IMR-90 (cell line): ENCODE data around the gene ITK. TPM values are rescaled to one million over a fixed set of nuclear protein-coding genes. Genes with fewer than 3 reads are reported as not detected.

ENCODE experiments used
- ATAC-seq: fragments of 200-7000 bp; cut with Tn5 transposase; 2 replicates; pipeline ENCODE4 v1.9.1; 2020; ENCODE audit warnings: low read depth, mild to moderate bottlenecking, moderate library complexity
- BruUV-seq: library from RNA; stranded (reverse); fragments of 400-500 nt; replicated peaks from 2 replicates; lab custom pipeline; 2021; lab: Mats Ljungman, UMichigan
- CTCF ChIA-PET: fragments of 300-600 bp; formaldehyde crosslinking; extraction: SDS; loops from one replicate; lab custom pipeline; 2021; ENCODE audit warnings: antibody characterized with exemption; lab: Yijun Ruan, JAX
- POLR2A ChIA-PET: fragments of 300-600 bp; sonication (Branson Sonifier 250); formaldehyde crosslinking; loops from one replicate; lab custom pipeline; 2022; ENCODE audit warnings: antibody characterized with exemption; ENCODE audit not compliant: unreplicated experiment; lab: Charles Lee
- DNase-seq: peaks from one replicate; pipeline ENCODE4 v3.0.0; 2013
- H2AFZ ChIP-seq: replicated peaks from 2 replicates; pipeline ENCODE3; 2013; ENCODE audit warnings: low read length, mild to moderate bottlenecking; ENCODE audit not compliant: poor library complexity
- H2AK5ac ChIP-seq: 2 replicates; pipeline ENCODE4 v1.6.1; 2013; ENCODE audit warnings: low read depth, low read length, inconsistent platforms
- H2AK9ac ChIP-seq: replicated peaks from 2 replicates; pipeline ENCODE3; 2013; ENCODE audit warnings: mild to moderate bottlenecking, low read depth, low read length, moderate library complexity; ENCODE audit not compliant: poor library complexity
- H2BK120ac ChIP-seq: 2 replicates; pipeline ENCODE4 v1.6.1; 2013; ENCODE audit warnings: low read depth, low read length, inconsistent platforms
- H2BK15ac ChIP-seq: 3 replicates; pipeline ENCODE4 v1.6.1; 2013; ENCODE audit warnings: low read depth, low read length, inconsistent platforms
- H2BK20ac ChIP-seq: 2 replicates; pipeline ENCODE4 v1.6.1; 2013; ENCODE audit warnings: low read depth, mild to moderate bottlenecking, inconsistent platforms, low read length, moderate library complexity
- H2BK5ac ChIP-seq: 2 replicates; pipeline ENCODE4 v1.6.1; 2013; ENCODE audit warnings: mild to moderate bottlenecking, low read depth, low read length, inconsistent platforms; ENCODE audit not compliant: poor library complexity, severe bottlenecking
- H3K14ac ChIP-seq: replicated peaks from 2 replicates; pipeline ENCODE4 v1.6.1; 2013; ENCODE audit warnings: low read depth, low read length, inconsistent platforms
- H3K18ac ChIP-seq: 2 replicates; pipeline ENCODE4 v1.6.1; 2013; ENCODE audit warnings: low read depth, low read length, control low read depth
- H3K23ac ChIP-seq: 2 replicates; pipeline ENCODE4 v1.6.1; 2013; ENCODE audit warnings: low read depth, low read length, inconsistent platforms
- H3K27ac ChIP-seq: 2 replicates; pipeline ENCODE4 v1.5.1; 2013; ENCODE audit warnings: mild to moderate bottlenecking, control low read depth, low read length; ENCODE audit not compliant: insufficient read depth
- H3K27me3 ChIP-seq: 2 replicates; pipeline ENCODE4 v1.6.1; 2013; ENCODE audit warnings: low read length; ENCODE audit not compliant: control insufficient read depth, insufficient read depth
- H3K36me3 ChIP-seq: 2 replicates; pipeline ENCODE4 v1.6.1; 2013; ENCODE audit warnings: low read length, mixed read lengths; ENCODE audit not compliant: control insufficient read depth, insufficient read depth
- H3K4ac ChIP-seq: 2 replicates; pipeline ENCODE4 v1.6.1; 2013; ENCODE audit warnings: low read depth, low read length, inconsistent platforms
- H3K4me1 ChIP-seq: 2 replicates; pipeline ENCODE4 v1.6.1; 2013; ENCODE audit warnings: low read length, mixed read lengths; ENCODE audit not compliant: control insufficient read depth, insufficient read depth
- H3K4me2 ChIP-seq: 2 replicates; pipeline ENCODE4 v1.6.1; 2013; ENCODE audit warnings: low read depth, mild to moderate bottlenecking, control low read depth, low read length, moderate library complexity
- H3K4me3 ChIP-seq: 2 replicates; pipeline ENCODE4 v1.5.1; 2013; ENCODE audit warnings: low read depth, mild to moderate bottlenecking, control low read depth, low read length, moderate library complexity; ENCODE audit not compliant: insufficient read depth
- H3K56ac ChIP-seq: 2 replicates; pipeline ENCODE4 v1.6.1; 2013; ENCODE audit warnings: low read length, inconsistent platforms; ENCODE audit not compliant: insufficient read depth; ENCODE audit errors: extremely low read depth
- H3K79me1 ChIP-seq, 2 experiments: 2 replicates each; pipeline ENCODE4 v1.6.1; 2013; ENCODE audit warnings: low read length in 2 of 2, inconsistent platforms in 1 of 2, low read depth in 1 of 2
- H3K9ac ChIP-seq: 2 replicates; pipeline ENCODE4 v1.6.1; 2013; ENCODE audit warnings: low read depth, low read length, control low read depth
- H3K9me1 ChIP-seq: 2 replicates; pipeline ENCODE4 v1.6.1; 2013; ENCODE audit warnings: low read length, inconsistent platforms; ENCODE audit not compliant: insufficient read depth
- H3K9me3 ChIP-seq: 2 replicates; pipeline ENCODE4 v1.6.1; 2013; ENCODE audit warnings: low read length; ENCODE audit not compliant: control insufficient read depth, insufficient read depth
- H4K20me1 ChIP-seq: 2 replicates; pipeline ENCODE4 v1.6.1; 2013; ENCODE audit warnings: low read length, inconsistent platforms; ENCODE audit not compliant: insufficient read depth
- H4K5ac ChIP-seq: 2 replicates; pipeline ENCODE4 v1.6.1; 2013; ENCODE audit warnings: mild to moderate bottlenecking, low read depth, low read length, control low read depth
- H4K8ac ChIP-seq, 2 experiments: 2 replicates each; pipeline ENCODE4 v1.6.1; 2013; ENCODE audit warnings: low read depth in 2 of 2, low read length in 2 of 2, control low read depth in 1 of 2, inconsistent platforms in 1 of 2
- H4K91ac ChIP-seq: 2 replicates; pipeline ENCODE4 v1.6.1; 2013; ENCODE audit warnings: low read depth, low read length, inconsistent platforms; ENCODE audit not compliant: insufficient read depth
- CEBPB ChIP-seq: IDR thresholded peaks from 2 replicates; pipeline ENCODE4 v1.6.1; 2012; ENCODE audit warnings: low read depth, low read length, improper control_type of control experiment
- CHD1 ChIP-seq: IDR thresholded peaks from 2 replicates; pipeline ENCODE4 v1.6.1; 2012; ENCODE audit warnings: low read depth, low read length, improper control_type of control experiment
- MAZ ChIP-seq: IDR thresholded peaks from 2 replicates; pipeline ENCODE4 v1.6.1; 2012; ENCODE audit warnings: low read depth, mild to moderate bottlenecking, low read length, improper control_type of control experiment, moderate library complexity, borderline replicate concordance
- MXI1 ChIP-seq: IDR thresholded peaks from 2 replicates; pipeline ENCODE4 v1.6.1; 2012; ENCODE audit warnings: low read depth, mild to moderate bottlenecking, low read length, moderate library complexity, borderline replicate concordance
- POLR2A ChIP-seq: IDR thresholded peaks from 2 replicates; pipeline ENCODE4 v1.6.1; 2012; ENCODE audit warnings: mild to moderate bottlenecking, low read depth, low read length
- RAD21 ChIP-seq: IDR thresholded peaks from 2 replicates; pipeline ENCODE4 v1.6.1; 2012; ENCODE audit warnings: low read length, improper control_type of control experiment
- RCOR1 ChIP-seq: IDR thresholded peaks from 2 replicates; pipeline ENCODE4 v1.6.1; 2012; ENCODE audit warnings: mild to moderate bottlenecking, low read length, improper control_type of control experiment; ENCODE audit not compliant: insufficient replicate concordance
- SMC3 ChIP-seq: fragments of 150-350 bp; IDR thresholded peaks from 2 replicates; pipeline ENCODE4 v1.6.1; 2016; ENCODE audit warnings: low read depth, mild to moderate bottlenecking, antibody characterized with exemption, low read length, moderate library complexity
- WGBS, 2 experiments: methylation state at CpG; one replicate each; pipeline versions ENCODE4 v1.1.5 to v1.1.7; 2013; ENCODE audit warnings: missing lambda C conversion rate in 2 of 2; ENCODE audit not compliant: insufficient read length in 1 of 2; ENCODE audit errors: extremely low coverage in 2 of 2; 5-methylcytosine and 5-hydroxymethylcytosine counted together
- dilution Hi-C: fragments of 300-500 bp; cut with HindIII; formaldehyde crosslinking; loops from one replicate; pipeline ENCODE4 v1.14.3; 2018; ENCODE audit warnings: low sequenced_read_pairs; ENCODE audit not compliant: unreplicated experiment
- in situ Hi-C: fragments of 300-500 bp; cut with MboI; formaldehyde crosslinking; loops from 3 replicates; pipeline ENCODE4 v1.14.3; 2019; ENCODE audit warnings: low sequenced_read_pairs, inconsistent platforms, mixed read lengths
- intact Hi-C: fragments of 100-400 bp; cut with micrococcal nuclease; formaldehyde crosslinking; loops from 2 replicates; pipeline ENCODE4 v1.10.0; 2022
- polyA plus RNA-seq, 3 experiments: library from polyadenylated mRNA; depleted of rRNA; stranded (reverse); fragments of >200 nt; gene quantifications; 2 replicates each; pipeline ENCODE4 v1.2.3, GENCODE V29; 2012; ENCODE audit warnings: low replicate concordance in 1 of 3
- total RNA-seq: library from RNA; depleted of rRNA; stranded (reverse); fragments of >200 nt; gene quantifications from 2 replicates; pipeline ENCODE4 v1.2.3, GENCODE V29; 2012
- TF ChIP-seq, protein P1 (sequence below): fragments of 150-350 bp; IDR thresholded peaks from 2 replicates; pipeline ENCODE4 v1.6.1; 2017; ENCODE audit warnings: mild to moderate bottlenecking, antibody characterized with exemption, low read length, low read depth

The ITK gene
- total and polyA plus RNA-seq, 2 of the 4 experiments (the other 2 are of a cell fraction) = not detected

- no peaks in the 10 kb centered on the region for H3K9me3 ChIP-seq
These were observed 5.5 kb upstream of the ITK start for GRCh38 chr5:157175071-157175612.

More at GRCh38 chr5:157175071-157175612, 5.5 kb upstream of the ITK start:
- Histone ChIP-seq H2BK20ac (no peak overlapping the region), H2BK120ac (no peak overlapping the region), H2BK5ac (no peak overlapping the region), H3K9ac (no peak overlapping the region), H4K5ac (no peak overlapping the region), H3K56ac (no peak overlapping the region), H2BK15ac (no peak overlapping the region), H3K4me1 (no peaks in the 10 kb centered on the region), H3K9me1 (no peaks in the 10 kb centered on the region), H3K23ac (no peak overlapping the region), H2AK9ac (no peak overlapping the region), H2AFZ (no peak overlapping the region), H3K4me3 (no peak overlapping the region), H3K79me1 (no peaks in the 10 kb centered on the region), H4K20me1 (no peaks in the 10 kb centered on the region), H4K91ac (no peak overlapping the region), H4K8ac (no peak overlapping the region), H3K36me3 (no peaks in the 10 kb centered on the region), H3K27me3 (no peaks in the 10 kb centered on the region), H3K18ac (no peak overlapping the region), H2AK5ac (no peak overlapping the region), H3K27ac (no peak overlapping the region), H3K4me2 (no peak overlapping the region), H3K14ac (no peak overlapping the region), H3K4ac (no peak overlapping the region)
- TF ChIP-seq RAD21 (no peak), CEBPB (no peak), SMC3 (no peak), MXI1 (no peak), RCOR1 (no peak), POLR2A (no peak), CHD1 (no peak), MAZ (no peak)
- TF ChIP-seq, protein P1, sequence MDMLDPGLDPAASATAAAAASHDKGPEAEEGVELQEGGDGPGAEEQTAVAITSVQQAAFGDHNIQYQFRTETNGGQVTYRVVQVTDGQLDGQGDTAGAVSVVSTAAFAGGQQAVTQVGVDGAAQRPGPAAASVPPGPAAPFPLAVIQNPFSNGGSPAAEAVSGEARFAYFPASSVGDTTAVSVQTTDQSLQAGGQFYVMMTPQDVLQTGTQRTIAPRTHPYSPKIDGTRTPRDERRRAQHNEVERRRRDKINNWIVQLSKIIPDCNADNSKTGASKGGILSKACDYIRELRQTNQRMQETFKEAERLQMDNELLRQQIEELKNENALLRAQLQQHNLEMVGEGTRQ = no peak
- POLR2A ChIA-PET = no interaction called here
- in situ Hi-C loops (no loop called here), dilution Hi-C loops (no loop called here), intact Hi-C loops (no loop called here)
- ATAC-seq (no peak), DNase-seq (no peak)
- 100% methylated on average over 1 of the region's 8 CpGs; no CpG with 5 or more reads in 1 of the 2 experiments for WGBS, 2 experiments
- CTCF ChIA-PET = no interaction called here
- BruUV-seq = no TSS peak
